ENCODE measurements around the gene CXCL6. TPM values are rescaled to one million over a fixed set of nuclear protein-coding genes. Genes with fewer than 3 reads are reported as not detected.

Gene CXCL6
- total RNA-seq, 1 donor from 2014 or later: 0.50 TPM

DNA sequence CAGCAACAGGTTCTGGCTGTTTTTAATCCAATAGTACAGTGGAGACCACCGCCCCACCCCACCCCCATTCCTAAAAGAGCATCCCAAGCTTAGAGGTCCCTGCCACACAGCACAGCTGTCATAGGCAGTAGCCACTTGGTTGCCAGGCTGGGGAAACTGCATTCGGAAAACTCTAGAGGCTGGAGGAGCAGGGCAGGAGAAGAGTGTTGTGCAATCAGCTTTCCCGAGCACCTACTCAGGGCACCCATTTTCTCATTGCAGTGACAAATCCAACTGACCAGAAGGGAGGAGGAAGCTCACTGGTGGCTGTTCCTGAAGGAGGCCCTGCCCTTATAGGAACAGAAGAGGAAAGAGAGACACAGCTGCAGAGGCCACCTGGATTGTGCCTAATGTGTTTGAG, 33.8 kb downstream of the CXCL6 start:
- H3K27ac ChIP-seq: no peak overlapping the region

DNA sequence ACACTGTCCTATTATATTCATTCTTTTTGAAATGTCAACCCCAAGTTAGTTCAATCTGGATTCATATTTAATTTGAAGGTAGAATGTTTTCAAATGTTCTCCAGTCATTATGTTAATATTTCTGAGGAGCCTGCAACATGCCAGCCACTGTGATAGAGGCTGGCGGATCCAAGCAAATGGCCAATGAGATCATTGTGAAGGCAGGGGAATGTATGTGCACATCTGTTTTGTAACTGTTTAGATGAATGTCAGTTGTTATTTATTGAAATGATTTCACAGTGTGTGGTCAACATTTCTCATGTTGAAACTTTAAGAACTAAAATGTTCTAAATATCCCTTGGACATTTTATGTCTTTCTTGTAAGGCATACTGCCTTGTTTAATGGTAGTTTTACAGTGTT, 34.3 kb downstream of the CXCL6 start:
- ATAC-seq: no peak
- TF ChIP-seq, protein P1, sequence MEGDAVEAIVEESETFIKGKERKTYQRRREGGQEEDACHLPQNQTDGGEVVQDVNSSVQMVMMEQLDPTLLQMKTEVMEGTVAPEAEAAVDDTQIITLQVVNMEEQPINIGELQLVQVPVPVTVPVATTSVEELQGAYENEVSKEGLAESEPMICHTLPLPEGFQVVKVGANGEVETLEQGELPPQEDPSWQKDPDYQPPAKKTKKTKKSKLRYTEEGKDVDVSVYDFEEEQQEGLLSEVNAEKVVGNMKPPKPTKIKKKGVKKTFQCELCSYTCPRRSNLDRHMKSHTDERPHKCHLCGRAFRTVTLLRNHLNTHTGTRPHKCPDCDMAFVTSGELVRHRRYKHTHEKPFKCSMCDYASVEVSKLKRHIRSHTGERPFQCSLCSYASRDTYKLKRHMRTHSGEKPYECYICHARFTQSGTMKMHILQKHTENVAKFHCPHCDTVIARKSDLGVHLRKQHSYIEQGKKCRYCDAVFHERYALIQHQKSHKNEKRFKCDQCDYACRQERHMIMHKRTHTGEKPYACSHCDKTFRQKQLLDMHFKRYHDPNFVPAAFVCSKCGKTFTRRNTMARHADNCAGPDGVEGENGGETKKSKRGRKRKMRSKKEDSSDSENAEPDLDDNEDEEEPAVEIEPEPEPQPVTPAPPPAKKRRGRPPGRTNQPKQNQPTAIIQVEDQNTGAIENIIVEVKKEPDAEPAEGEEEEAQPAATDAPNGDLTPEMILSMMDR (IDR thresholded peaks at IDR 0.05): no peak
- Histone ChIP-seq H3K4me1 (peaks cover 22% of the 10 kb centered on the region), H3K27ac (no peak overlapping the region), H3K4me3 (peak overlapping the region; percentile 67), H3K36me3 (no peaks in the 10 kb centered on the region), H3K9me3 (no peaks in the 10 kb centered on the region), H3K27me3 (ENCODE audit: low read depth) (no peaks in the 10 kb centered on the region)
- intact Hi-C loops (cut with DNase I): no loop called here
- DNase-seq: no peak

More for the DNA sequence above, 33.8 kb downstream of the CXCL6 start:
- Histone ChIP-seq H3K4me3 (peak overlapping the region; percentile 67), H3K36me3 (no peaks in the 10 kb centered on the region), H3K9me3 (no peaks in the 10 kb centered on the region), H3K4me1 (peaks cover 22% of the 10 kb centered on the region), H3K27me3 (ENCODE audit: low read depth) (no peaks in the 10 kb centered on the region)
- intact Hi-C loops (cut with DNase I): no loop called here
- peak; percentile 44 for DNase-seq
- TF ChIP-seq, protein P1 (IDR thresholded peaks at IDR 0.05): no peak
- ATAC-seq: peak; percentile 61 to 72

DNA sequence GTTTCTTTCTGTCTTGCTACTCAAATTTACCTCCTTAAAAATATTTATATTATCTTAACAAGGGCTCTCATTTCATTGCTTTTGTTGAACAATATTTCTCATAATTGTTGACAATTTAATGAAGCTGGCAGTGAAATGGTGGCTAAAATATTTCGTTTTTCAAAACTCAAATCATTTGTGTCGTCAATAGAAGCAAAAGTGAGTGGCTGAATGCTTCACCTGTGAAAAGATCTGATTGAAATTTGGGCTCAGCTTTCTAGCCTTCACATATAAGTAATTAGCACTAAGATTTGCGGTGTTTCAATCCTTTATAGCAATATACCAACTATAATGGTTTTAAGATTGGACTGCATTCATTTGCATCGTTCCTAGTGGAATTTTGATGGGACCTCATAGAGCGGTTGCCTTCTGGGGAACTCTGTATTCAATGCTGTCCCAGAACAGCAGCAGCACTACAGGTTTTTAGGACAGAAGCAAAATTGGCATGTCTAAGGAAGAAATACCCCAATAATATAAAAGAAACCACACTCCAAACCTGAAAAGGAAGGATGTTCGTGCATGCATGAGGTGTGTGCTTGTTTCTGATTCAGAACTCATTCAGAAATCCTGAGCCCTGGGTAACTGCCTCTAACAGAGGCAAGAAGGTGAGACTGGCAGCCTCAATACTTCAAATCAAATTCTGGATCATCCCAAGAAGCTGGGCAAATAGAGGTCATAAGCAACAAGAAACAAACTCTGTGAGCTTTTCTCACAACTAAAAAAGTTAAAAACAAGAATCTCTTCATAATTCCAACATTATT, 35.2 kb downstream of the CXCL6 start:
- Histone ChIP-seq H3K36me3 (no peaks in the 10 kb centered on the region), H3K4me1 (peaks cover 22% of the 10 kb centered on the region), H3K9me3 (no peaks in the 10 kb centered on the region), H3K4me3 (no peak overlapping the region), H3K27me3 (ENCODE audit: low read depth) (no peaks in the 10 kb centered on the region), H3K27ac (no peak overlapping the region)
- ATAC-seq (no peak), DNase-seq (no peak)
- intact Hi-C loops (cut with DNase I): no loop called here
- TF ChIP-seq, protein P1 (IDR thresholded peaks at IDR 0.05): no peak

DNA sequence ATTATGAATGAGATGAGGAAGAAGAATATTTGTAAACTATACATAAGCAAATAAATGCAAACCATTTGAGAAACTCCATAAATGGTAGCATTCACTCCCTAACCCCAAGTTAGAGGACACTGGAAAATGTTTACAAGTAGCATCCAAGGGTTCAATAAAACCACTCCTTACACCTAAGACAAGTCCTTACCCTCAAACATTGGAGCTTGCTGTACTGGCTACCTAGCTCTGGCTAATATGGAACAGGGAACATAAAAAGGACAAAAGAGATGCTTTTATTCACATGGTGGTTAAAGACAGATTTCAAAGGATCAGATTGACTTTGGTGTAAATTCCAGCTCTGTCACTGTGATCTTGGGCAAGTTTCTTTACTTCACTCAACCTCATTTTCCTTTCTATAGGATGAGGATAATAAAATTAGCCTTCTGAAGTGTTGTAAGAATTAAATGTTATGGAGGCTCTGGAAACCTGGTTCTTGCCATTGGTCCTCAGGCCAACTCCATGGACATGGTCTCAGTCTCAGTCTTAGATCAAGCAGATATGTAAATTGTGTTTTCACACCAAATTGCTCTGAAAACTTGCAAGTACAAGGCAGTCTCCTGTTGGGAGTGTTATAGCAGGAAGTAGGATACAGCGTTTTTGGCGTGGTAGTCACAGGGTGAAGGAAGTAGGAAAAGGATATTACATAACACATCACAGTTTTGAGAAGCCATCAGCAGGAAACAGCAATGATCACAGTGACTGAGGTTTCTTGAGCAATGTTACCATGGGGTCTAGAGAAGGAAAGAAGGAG, 36.0 kb downstream of the CXCL6 start:
- intact Hi-C loops (cut with DNase I): no loop called here

DNA sequence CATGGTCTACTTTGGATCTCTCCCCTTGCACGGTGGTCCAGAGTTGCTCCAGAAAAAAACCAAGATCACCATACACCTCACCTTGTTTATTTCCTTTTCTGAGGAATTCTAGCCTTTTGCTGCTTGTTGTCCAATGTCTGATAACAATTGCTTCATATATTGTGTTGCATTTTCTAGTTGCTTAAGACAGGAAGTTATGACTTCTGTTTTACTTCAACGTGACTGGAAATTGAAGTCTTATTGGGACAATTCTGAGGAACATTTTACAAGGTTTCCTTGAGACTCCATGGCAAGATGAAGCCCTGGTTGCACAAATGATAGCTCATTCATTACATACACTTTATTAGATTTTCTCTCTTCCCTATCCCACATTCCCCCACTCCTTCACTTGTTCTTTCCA, 37.9 kb downstream of the CXCL6 start:
- Histone ChIP-seq H3K27ac (no peak overlapping the region), H3K36me3 (no peaks in the 10 kb centered on the region), H3K4me1 (peaks cover 8% of the 10 kb centered on the region), H3K4me3 (no peak overlapping the region), H3K9me3 (no peaks in the 10 kb centered on the region), H3K27me3 (ENCODE audit: low read depth) (no peaks in the 10 kb centered on the region)
- intact Hi-C loops (cut with DNase I): no loop called here
- ATAC-seq (no peak), DNase-seq (no peak)
- TF ChIP-seq, protein P1 (IDR thresholded peaks at IDR 0.05): no peak

More for the DNA sequence above, 36.0 kb downstream of the CXCL6 start:
- H3K4me3 ChIP-seq: no peak overlapping the region
- DNase-seq (no peak), ATAC-seq (peak; percentile 3 to 29)
- H3K36me3 ChIP-seq: no peaks in the 10 kb centered on the region
- peaks cover 22% of the 10 kb centered on the region for H3K4me1 ChIP-seq
- no peaks in the 10 kb centered on the region for H3K9me3 ChIP-seq
- no peaks in the 10 kb centered on the region for H3K27me3 ChIP-seq (ENCODE audit: low read depth)
- TF ChIP-seq, protein P1 (IDR thresholded peaks at IDR 0.05): no peak
- H3K27ac ChIP-seq: peak overlapping the region; percentile 2

All from lower lobe of right lung (tissue), 2 donors.